ENCODE data around the gene ALPI.

ALPI gene

GRCh38 chr2:232501331-232501771, 45.4 kb downstream of the ALPI start:
- no peak for DNase-seq (ENCODE audit: low spot score)

GRCh38 chr2:232501794-232502390, 45.9 kb downstream of the ALPI start:
- no peak for DNase-seq (ENCODE audit: low spot score)

- DNase-seq (ENCODE audit: low spot score) = no peak
Measured at GRCh38 chr2:232502511-232502910, 46.6 kb downstream of the ALPI start.

- no peak for DNase-seq (ENCODE audit: low spot score)
Measured at GRCh38 chr2:232502911-232503808, 47.2 kb downstream of the ALPI start.

GRCh38 chr2:232503809-232504323, 47.9 kb downstream of the ALPI start:
- no peak for DNase-seq (ENCODE audit: low spot score)

DNA sequence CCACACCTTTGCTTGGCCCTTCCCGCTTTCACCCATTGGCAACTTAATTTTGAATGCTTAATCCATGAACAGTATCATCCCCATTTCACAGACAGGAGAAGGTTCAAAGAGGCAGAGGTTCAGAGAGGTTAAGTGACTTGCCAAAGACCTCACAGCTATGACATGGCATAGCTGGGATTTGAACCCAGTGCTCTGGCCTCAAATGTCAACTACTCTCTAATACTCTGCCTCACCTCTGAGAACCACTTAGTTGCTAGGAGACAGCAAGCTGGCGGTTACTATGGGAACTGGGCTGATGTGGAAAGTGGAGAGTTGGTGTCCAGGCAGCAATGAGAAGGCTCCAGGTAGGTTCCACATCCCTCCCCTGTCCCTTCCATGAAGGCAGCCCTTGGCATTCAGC, 48.5 kb downstream of the ALPI start:
- DNase-seq (ENCODE audit: low spot score) = no peak

DNA sequence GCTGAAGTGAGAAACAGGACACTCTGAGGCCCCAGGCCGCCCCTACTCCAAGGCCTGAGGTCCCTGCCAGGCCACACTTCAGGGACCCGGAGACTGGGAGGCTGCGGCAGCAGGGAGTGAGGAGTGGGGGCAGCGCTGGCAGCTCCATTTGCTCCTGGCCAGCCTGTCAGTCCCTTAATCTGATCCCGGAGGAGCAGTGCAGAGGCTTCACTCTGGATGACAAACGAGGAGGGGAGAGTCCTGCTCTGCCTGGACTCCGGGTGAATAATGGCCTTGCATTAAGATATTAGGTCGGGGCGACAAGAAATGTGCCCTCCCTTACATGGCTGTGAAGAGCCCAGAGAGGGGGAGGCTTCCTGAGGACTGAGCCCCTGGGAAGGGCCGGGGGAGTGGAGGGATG, 49.9 kb downstream of the ALPI start:
- no peak for DNase-seq (ENCODE audit: low spot score)

- no peak for DNase-seq (ENCODE audit: low spot score)
Measured at GRCh38 chr2:232506709-232507108, 50.8 kb downstream of the ALPI start.

- DNase-seq (ENCODE audit: low spot score) = no peak
Measured at GRCh38 chr2:232508251-232508650, 52.3 kb downstream of the ALPI start.

All from germinal center (tissue), 1 donor.